Measurements from ENCODE around the gene EFCC1. TPM values are rescaled to one million over a fixed set of nuclear protein-coding genes. Genes with fewer than 3 reads are reported as not detected.

Gene EFCC1
- not detected for total RNA-seq (ENCODE audit: unreplicated experiment)
- long read RNA-seq: 0 reads

- TF ChIP-seq CTCF (IDR thresholded peaks at IDR 0.05; ENCODE audit: partially characterized antibody, unreplicated experiment): no peak
- Mint-ChIP-seq H3K27me3 (ENCODE audit: unreplicated experiment) (peaks cover 24% of the 10 kb centered on the region), H3K4me1 (ENCODE audit: low read depth, unreplicated experiment) (peaks cover 11% of the 10 kb centered on the region), H3K9me3 (ENCODE audit: unreplicated experiment) (peaks cover 2% of the 10 kb centered on the region), H3K36me3 (ENCODE audit: unreplicated experiment) (peaks cover 11% of the 10 kb centered on the region), H3K4me3 (ENCODE audit: unreplicated experiment) (peak within 1 kb of the TSS; percentile 64), H3K27ac (ENCODE audit: unreplicated experiment) (no peak within 1 kb of the TSS)
- peak; percentile 53 for DNase-seq
Measured at GRCh38 chr3:129001101-129001805, at the start of gene EFCC1. EFCC1 (plus strand) TSS chr3:129001304; CDS start chr3:129001629, 325 bp downstream.

- no peak for DNase-seq
- Mint-ChIP-seq H3K27ac (ENCODE audit: unreplicated experiment) (no peak overlapping the region), H3K27me3 (ENCODE audit: unreplicated experiment) (no peaks in the 10 kb centered on the region), H3K4me1 (ENCODE audit: low read depth, unreplicated experiment) (no peaks in the 10 kb centered on the region), H3K4me3 (ENCODE audit: unreplicated experiment) (no peak overlapping the region), H3K36me3 (ENCODE audit: unreplicated experiment) (peaks cover 19% of the 10 kb centered on the region), H3K9me3 (ENCODE audit: unreplicated experiment) (peaks cover 12% of the 10 kb centered on the region)
- TF ChIP-seq CTCF (IDR thresholded peaks at IDR 0.05; ENCODE audit: partially characterized antibody, unreplicated experiment): no peak
Measured at GRCh38 chr3:128956440-128956839, 44.7 kb upstream of the EFCC1 start.

- Mint-ChIP-seq H3K4me3 (ENCODE audit: unreplicated experiment) (no peak overlapping the region), H3K9me3 (ENCODE audit: unreplicated experiment) (no peaks in the 10 kb centered on the region), H3K4me1 (ENCODE audit: low read depth, unreplicated experiment) (no peaks in the 10 kb centered on the region), H3K27ac (ENCODE audit: unreplicated experiment) (no peak overlapping the region), H3K27me3 (ENCODE audit: unreplicated experiment) (no peaks in the 10 kb centered on the region), H3K36me3 (ENCODE audit: unreplicated experiment) (no peaks in the 10 kb centered on the region)
- no peak for DNase-seq
- no peak for TF ChIP-seq CTCF (IDR thresholded peaks at IDR 0.05; ENCODE audit: partially characterized antibody, unreplicated experiment)
Measured at GRCh38 chr3:128965280-128965679, 35.8 kb upstream of the EFCC1 start.

GRCh38 chr3:128965818-128966217 is 35.3 kb upstream of the EFCC1 start:
- Mint-ChIP-seq H3K4me3 (ENCODE audit: unreplicated experiment) (no peak overlapping the region), H3K36me3 (ENCODE audit: unreplicated experiment) (no peaks in the 10 kb centered on the region), H3K4me1 (ENCODE audit: low read depth, unreplicated experiment) (no peaks in the 10 kb centered on the region), H3K27me3 (ENCODE audit: unreplicated experiment) (no peaks in the 10 kb centered on the region), H3K27ac (ENCODE audit: unreplicated experiment) (no peak overlapping the region), H3K9me3 (ENCODE audit: unreplicated experiment) (no peaks in the 10 kb centered on the region)
- no peak for DNase-seq
- no peak for TF ChIP-seq CTCF (IDR thresholded peaks at IDR 0.05; ENCODE audit: partially characterized antibody, unreplicated experiment)

GRCh38 chr3:128967748-128968355 is 33.3 kb upstream of the EFCC1 start:
- no peaks in the 10 kb centered on the region for H3K36me3 Mint-ChIP-seq (ENCODE audit: unreplicated experiment)
- no peaks in the 10 kb centered on the region for H3K4me1 Mint-ChIP-seq (ENCODE audit: low read depth, unreplicated experiment)
- no peak for TF ChIP-seq CTCF (IDR thresholded peaks at IDR 0.05; ENCODE audit: partially characterized antibody, unreplicated experiment)
- no peaks in the 10 kb centered on the region for H3K27me3 Mint-ChIP-seq (ENCODE audit: unreplicated experiment)
- DNase-seq: no peak
- no peaks in the 10 kb centered on the region for H3K9me3 Mint-ChIP-seq (ENCODE audit: unreplicated experiment)
- no peak overlapping the region for H3K27ac Mint-ChIP-seq (ENCODE audit: unreplicated experiment)
- H3K4me3 Mint-ChIP-seq (ENCODE audit: unreplicated experiment): no peak overlapping the region

Data from glutamatergic neuron (in vitro differentiated cells).